ENCODE measurements around the gene NNAT.
"Not testable (repeated sequence)": the region's sequence is repeated elsewhere in the genome, so short reads cannot be mapped to it uniquely, and the experiment has no call there.

The NNAT gene

DNA sequence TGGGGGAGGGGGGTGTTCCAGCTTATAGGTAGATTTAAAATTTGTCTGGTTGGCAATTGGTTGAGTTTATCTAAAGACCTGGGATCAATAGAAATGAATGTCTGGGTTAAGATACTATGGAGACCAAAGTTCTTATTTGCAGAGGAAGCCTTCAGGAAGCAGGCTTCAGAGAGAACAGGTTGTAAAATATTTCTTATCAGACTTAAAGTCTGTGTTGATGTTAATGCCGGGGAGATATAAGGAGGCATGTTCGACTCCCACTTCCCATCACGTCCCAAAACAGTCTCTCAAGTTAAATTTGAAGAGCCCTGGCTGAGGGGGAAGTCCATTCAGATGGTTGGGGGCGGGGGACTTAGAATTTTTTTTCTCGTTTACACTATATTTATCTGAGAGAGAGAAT is 19.0 kb downstream of the NNAT start:
- DNase-seq (ENCODE audit: low read depth in 2 of 2), result no peak

- DNase-seq (ENCODE audit: low read depth in 2 of 2), result not testable (repeated sequence)
These were observed 19.8 kb downstream of the NNAT start for GRCh38 chr20:37540838-37541237.

- DNase-seq (ENCODE audit: low read depth in 2 of 2), result no peak
These were observed 20.3 kb downstream of the NNAT start for GRCh38 chr20:37541326-37541725.

DNA sequence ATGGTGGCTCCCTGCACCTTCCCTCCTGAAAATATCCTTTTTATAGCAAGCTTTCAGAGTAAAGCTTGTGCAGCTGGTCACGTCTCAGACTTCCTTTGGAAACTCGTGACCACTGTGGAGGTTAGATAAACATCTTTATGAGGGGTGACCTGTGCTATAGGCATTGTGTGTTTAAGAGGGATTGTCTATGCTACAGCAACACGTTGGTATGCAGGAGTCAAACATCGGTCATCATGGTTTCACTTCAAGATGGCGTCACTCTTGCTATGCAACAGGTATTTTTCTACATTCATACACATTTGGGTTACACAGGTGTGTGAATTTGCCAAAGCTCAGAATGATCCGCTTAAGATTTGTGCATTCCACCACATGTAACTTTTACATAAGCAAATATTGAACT is 21.2 kb downstream of the NNAT start:
- DNase-seq (ENCODE audit: low read depth in 2 of 2), result no peak

DNA sequence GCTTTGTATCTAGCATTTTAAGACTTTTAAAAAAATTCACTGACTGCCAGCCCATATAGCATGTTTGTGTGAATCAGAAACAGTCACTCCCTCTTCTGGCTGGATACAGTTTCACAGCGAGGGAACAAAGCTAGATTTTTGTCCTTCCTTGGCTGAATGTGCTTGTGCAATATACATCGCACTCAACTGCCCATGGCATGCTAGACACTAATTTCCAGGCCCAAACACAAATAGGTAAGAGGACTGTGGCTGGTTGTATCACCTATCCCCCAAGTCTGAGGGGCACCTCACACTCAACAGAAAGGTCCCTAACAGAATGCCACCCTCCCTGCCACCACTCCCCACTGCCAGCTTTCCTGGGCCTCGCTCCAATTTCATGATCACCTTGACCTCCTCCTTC is 22.8 kb downstream of the NNAT start:
- no peak for DNase-seq (ENCODE audit: low read depth in 2 of 2)

DNA sequence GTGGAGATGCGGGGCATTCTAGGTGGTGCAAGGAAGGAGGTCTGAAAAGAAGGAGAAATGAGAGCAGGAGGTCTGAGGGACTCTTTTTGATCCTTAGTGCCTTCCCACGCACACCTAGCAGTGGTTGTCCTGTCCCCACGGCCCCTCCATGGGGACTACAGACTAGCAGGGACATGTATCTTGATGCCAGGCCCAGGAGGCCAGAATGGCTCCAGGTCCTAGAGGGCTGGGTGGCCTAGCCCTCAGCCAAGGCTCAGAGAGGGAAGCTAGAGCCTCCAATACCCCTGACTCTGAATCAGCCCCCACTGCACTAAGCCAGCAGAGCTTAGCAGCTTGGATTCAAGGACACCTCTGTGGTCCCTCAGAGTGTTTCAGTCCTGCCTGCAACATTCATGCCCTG is 23.3 kb downstream of the NNAT start:
- no peak for DNase-seq (ENCODE audit: low read depth in 2 of 2)

DNA sequence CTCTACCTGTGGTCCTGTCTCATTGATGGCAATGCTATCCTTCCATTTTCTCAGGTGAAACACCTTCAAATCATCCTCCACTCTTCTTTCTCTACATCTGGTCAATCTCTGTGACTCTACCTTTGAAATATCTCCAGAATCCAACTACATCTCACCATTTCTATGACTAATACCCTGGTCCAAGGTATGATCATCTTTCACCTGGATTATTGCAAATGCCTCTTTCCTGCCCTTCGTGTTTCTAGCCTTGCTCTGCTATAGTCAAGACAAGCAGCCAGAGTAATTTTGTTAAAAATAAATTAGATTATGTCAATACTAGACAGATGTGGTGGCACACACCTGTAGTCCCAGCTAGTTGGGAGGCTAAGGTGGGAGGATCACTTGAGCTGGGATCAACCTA is 24.5 kb downstream of the NNAT start:
- no peak for DNase-seq (ENCODE audit: low read depth in 2 of 2)

DNA sequence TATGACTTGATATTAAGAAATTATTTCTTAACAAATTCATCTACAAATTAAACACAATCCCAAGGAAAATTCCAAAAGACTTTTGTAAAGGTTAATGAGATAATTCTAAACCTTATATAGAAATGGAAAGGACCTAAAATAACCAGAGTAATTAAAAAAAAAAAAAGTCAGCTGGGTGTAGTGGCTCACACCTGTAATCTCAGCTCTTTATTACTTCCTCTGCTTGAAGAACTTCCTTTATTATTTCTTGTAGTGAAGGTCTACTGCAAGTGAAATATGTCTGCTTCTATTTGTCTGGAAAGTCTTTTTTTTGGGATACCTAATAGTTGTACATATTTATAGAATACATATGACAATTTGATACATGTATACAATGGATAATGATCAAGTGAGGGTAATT is 26.9 kb downstream of the NNAT start:
- no peak for DNase-seq (ENCODE audit: low read depth in 2 of 2)

DNA sequence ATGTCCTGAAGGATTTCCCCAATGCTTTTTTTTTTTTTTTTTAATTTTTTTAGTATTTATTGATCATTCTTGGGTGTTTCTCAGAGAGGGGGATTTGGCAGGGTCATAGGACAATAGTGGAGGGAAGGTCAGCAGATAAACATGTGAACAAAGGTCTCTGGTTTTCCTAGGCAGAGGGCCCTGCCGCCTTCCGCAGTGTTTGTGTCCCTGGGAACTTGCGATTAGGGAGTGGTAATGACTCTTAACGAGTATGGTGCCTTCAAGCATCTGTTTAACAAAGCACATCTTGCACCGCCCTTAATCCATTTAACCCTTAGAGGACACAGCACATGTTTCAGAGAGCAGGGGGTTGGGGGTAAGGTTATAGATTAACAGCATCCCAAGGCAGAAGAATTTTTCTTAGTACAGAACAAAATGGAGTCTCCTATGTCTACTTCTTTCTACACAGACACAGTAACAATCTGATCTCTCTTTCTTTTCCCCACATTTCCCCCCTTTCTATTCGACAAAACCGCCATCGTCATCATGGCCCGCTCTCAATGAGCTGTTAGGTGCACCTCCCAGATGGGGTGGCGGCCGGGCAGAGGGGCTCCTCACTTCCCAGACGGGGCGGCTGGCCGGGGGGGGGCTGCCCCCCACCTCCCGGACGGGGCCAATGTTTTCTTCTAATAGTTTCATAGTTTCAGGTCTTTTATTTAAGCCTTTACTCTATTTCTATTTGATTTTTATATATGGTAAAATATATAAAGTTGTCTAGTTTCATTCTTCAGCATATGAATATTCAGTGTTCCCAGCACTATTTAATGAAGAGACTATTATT is 29.3 kb downstream of the NNAT start:
- DNase-seq (ENCODE audit: low read depth in 2 of 2), result not testable (repeated sequence)

- not testable (repeated sequence) for DNase-seq (ENCODE audit: low read depth in 2 of 2)
These were observed 30.6 kb downstream of the NNAT start for GRCh38 chr20:37551660-37552059.

DNA sequence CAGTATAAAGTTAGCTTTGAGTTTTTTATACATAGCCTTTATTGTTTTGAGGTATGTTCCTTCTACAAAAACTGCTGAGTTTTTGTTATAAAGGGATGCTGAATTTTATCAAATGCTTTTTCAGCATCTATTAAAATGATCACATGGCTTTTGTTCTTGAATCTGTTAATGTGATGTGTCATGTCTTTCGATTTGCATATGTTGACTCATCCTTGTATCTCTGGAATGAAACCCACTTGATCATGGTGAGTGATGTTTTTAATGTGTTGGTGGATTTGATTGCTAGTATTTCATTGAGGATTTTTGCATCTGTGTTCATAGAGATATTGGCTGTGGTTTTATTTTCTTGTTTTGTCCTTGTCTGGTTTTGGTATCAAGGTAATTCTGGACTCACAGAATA is 31.4 kb downstream of the NNAT start:
- no peak for DNase-seq (ENCODE audit: low read depth in 2 of 2)

DNA sequence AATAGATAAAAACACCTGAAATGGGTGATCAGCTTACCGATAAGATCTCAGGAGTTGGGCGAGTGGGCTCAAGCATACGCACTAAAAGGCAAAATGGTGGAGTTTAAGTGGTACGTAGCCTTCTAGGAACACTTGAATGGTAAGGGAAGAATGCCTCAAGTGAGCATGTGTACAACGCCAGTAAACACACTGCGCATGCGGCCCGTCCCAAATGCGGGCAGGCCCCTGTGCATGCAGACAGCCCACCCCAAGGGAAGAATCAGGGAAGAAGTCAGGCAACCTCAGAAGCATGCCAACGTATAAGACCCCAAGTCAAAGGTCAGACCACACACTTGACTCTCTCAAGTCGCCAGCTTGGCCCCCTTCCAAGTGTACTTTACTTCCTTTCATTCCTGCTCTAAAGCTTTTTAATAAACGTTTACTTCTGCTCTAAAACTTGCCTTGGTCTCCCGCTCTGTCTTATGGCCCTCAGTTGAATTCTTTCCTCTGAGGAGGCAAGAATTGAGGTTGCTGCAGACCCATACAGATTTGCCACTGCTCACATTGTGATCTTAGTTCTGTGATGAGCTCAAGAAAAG is 33.8 kb downstream of the NNAT start:
- DNase-seq (ENCODE audit: low read depth in 2 of 2), result not testable (repeated sequence)

GRCh38 chr20:37556538-37556937 is 35.5 kb downstream of the NNAT start:
- DNase-seq (ENCODE audit: low read depth in 2 of 2), result no peak

- DNase-seq (ENCODE audit: low read depth in 2 of 2), result no peak
These were observed 37.3 kb downstream of the NNAT start for GRCh38 chr20:37558306-37558705.

GRCh38 chr20:37558779-37559178 is 37.7 kb downstream of the NNAT start:
- DNase-seq (ENCODE audit: low read depth in 2 of 2), result no peak

DNA sequence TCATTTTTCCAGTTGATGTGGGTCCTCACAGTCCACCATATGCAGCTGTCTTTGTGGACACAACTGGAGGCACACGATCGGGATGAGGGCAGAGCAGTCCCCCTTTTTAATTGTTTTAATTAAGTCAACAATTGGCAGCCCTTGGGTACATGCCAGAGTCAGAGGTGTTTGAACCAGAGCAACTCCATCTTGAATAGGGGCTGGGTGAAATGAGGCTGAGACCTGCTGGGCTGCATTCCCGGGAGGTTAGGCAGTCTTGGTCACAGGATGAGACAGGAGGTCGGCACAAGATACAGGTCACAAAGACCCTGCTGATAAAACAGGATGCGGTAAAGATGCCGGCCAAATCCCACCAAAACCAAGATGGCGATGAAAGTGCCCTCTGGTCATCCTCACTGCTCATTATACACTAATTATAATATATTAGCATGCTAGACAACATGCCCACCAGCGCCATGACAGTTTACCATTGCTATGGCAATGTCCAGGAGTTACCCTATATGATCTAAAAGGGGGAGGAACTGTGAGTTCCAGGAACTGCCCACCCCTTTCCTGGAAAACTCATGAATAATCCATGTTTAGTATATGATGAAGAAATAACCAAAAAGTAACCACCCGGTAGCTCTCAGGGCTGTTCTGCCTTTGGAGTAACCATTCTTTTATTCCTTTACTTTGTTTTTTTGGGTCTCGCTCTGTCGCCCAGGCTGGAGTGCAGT is 38.4 kb downstream of the NNAT start:
- DNase-seq (ENCODE audit: low read depth in 2 of 2), result no peak

DNA sequence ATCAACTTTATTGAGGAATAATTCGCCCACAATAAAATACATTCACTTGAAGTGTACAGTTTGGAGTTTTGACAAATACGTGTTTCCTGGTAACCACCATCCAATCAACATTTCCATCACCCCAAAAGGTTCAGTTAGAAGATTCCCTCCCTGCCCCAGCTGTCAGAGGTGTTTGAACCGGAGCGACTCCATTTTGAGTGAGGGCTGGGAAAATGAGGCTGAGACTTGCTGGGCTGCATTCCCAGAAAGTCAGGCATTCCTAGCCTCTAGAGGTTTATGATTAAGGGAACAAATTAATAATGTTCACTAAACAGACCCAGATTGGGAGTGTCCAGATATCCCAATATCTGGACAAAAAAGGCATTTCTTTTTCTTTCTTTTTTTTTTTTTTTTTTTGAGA is 39.6 kb downstream of the NNAT start:
- DNase-seq (ENCODE audit: low read depth in 2 of 2), result no peak

- DNase-seq (ENCODE audit: low read depth in 2 of 2), result no peak
These were observed 41.8 kb downstream of the NNAT start for GRCh38 chr20:37562695-37563480.

DNA sequence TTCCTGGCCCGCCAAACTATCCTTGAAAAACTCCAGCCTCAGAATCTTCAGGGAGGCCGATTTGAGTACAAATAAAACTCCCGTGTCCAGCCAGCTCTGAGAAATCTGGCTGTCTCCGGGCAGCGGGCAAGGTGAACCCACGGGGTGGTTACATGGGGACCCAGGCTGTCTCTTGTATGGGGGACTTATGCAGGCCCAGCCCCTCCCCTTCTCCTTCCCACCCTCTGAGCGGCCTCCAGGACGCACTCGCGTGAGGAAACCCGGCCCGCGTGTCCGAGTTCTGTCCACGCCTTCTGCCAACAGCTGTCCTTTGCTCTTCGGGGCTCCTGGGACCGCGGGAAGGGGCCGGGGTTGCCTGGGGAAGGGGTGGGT is 43.0 kb downstream of the NNAT start:
- no peak for DNase-seq (ENCODE audit: low read depth in 2 of 2)

DNA sequence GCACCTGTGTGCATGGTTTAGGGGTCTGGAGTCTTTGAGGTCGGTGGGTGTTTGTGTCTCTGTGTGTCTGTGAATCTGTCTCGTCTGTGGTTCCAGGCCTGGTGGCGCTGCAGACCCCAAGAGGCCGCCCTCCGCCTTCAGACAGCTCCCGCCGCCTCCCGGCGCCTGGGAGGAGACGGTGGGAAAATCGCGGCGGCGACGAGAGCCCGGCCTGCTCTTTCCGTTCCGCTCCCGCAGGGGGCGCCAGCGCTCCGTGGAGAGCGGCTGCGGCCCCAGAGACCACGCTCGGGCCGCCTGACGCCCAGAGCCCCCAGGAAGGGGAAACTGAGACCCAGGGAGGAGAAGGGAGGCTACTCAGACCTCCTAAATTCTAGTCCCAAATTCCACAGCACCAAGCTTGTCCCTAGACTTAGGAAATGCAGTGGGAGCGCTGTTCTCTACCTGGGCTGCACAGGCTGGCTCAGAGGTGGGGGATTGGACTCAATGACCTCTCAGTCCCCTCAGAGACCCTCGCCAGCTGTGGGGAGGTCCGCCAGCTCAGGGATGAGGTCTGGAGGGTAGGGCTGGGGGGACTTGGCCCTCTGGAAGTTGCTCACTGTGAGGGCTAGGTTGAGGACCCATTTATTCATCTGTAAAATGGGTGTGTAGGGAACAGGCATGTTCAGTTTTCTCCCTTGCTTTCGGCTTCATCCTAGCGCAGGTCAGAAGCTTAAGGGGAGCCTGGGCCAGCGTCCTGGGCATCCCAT is 43.5 kb downstream of the NNAT start:
- DNase-seq (ENCODE audit: low read depth in 2 of 2), result no peak

GRCh38 chr20:37565134-37565811 is 44.2 kb downstream of the NNAT start:
- no peak for DNase-seq (ENCODE audit: low read depth in 2 of 2)

Data from stimulated activated CD8-positive, alpha-beta memory T cell treated with anti-CD3 and anti-CD28 coated beads, Interleukin-15, amount 100 ng/mL, for 4 hours (primary cell).